VCaP (cell line): ENCODE results near the gene PUM2.

Source experiments
- H3K27ac ChIP-seq: fragments of 450-650 bp; 2 replicates; pipeline ENCODE4 v1.5.1; 2017
- TF ChIP-seq, protein P1 (sequence below): fragments of 450-650 bp; conservative IDR thresholded peaks from 2 replicates; pipeline ENCODE4 v1.5.1; 2017; ENCODE audit warnings: mild to moderate bottlenecking, moderate library complexity

Gene PUM2

DNA sequence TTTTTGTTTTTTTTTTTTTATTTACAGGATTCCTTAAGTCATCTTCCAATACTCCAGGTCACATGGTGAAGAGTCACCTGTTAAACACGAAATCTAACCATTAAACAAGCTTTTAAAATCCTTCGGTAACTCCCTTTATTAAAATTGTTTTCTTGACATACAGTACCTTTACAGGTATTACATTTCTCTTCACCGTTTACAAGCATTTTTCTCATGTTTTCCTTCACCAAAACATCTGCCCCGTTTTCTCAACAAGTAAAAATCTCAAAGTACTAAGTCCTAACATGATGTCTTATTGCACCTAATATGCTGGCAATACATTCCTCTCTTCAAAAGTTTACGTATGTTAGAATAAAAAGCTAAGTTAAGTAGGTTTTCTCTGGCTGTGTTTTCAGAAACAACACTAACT, 1.1 kb downstream of the PUM2 start:
- TF ChIP-seq, protein P1, sequence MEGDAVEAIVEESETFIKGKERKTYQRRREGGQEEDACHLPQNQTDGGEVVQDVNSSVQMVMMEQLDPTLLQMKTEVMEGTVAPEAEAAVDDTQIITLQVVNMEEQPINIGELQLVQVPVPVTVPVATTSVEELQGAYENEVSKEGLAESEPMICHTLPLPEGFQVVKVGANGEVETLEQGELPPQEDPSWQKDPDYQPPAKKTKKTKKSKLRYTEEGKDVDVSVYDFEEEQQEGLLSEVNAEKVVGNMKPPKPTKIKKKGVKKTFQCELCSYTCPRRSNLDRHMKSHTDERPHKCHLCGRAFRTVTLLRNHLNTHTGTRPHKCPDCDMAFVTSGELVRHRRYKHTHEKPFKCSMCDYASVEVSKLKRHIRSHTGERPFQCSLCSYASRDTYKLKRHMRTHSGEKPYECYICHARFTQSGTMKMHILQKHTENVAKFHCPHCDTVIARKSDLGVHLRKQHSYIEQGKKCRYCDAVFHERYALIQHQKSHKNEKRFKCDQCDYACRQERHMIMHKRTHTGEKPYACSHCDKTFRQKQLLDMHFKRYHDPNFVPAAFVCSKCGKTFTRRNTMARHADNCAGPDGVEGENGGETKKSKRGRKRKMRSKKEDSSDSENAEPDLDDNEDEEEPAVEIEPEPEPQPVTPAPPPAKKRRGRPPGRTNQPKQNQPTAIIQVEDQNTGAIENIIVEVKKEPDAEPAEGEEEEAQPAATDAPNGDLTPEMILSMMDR = no peak
- H3K27ac ChIP-seq = peak overlapping the region; percentile 100

DNA sequence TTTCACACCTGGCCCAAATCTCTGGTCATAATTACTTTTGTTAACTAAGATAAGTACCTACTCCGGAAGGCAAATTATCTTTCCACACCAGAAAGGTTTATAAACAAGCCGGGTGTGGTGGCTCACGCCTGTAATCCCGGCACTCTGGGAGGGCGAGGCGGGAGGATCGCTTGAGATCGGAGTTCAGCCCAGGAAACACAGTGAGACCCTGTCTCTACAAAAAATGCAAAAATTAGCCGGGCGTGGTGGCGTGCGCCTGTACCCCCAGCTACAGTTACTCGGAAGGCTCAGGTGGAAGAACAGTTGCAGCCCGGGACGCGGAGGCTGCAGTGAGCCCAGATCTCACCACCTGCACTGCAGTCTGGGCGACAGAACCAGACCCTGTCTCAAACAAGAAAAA, 2.1 kb downstream of the PUM2 start:
- TF ChIP-seq, protein P1 = no peak
- H3K27ac ChIP-seq = peak overlapping the region; percentile 100

DNA sequence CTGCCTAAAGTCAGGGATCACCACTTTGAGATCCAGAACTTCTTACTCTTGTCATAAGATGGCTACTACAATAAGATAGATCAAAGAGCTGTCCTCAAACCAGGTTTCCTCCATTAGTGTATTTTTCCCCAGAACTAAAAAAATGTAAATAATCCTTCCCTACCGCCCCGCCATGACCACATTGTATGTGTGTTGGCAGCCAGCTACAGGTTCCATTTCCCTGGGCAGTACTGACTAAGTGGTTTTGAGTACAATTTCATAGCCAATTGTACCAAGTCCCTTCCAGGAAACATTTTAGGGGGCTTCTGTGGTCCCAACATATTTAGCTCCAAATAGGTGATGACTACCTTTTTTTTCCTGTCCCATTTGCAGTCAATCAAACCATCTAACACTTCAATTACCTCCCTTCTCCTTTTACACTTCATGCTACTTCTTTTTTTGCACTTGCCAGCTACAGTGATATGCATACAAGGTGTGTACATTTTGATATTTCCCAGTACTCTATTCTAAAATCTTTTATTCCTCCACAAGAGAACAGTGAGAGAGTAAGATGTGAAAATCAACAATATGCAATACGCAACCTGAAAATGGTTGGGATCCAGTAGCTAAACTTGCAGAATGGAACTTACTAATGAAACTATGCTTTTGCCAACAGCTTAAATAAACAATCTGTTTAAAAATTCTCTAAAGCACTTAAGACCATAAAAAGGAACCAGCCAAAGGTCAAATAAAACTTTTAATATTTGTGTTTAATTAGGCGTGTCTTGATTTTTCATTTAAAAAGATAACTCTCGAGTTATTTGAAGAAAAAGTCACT, 3.9 kb downstream of the PUM2 start:
- TF ChIP-seq, protein P1 = no peak
- peak overlapping the region; percentile 100 for H3K27ac ChIP-seq

DNA sequence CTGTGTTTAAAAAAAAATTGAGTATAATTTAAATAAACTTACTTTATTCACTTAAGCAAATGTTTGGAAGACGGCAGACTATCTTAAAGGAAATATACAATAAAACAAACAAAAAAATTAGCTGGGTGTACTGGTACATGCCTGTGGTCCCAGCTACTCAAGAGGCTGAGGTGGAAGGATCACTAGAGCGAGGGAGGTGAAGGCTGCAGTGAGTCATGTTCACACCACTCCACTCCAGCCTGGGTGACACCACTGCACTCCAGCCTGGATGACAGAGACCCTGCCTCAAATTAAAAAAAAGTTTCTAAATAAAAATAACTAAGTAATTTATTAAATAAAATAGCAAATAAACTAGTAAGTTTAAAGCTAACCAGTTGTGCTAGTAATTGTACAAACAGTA, 7.5 kb downstream of the PUM2 start:
- TF ChIP-seq, protein P1 = no peak
- H3K27ac ChIP-seq = no peak overlapping the region

DNA sequence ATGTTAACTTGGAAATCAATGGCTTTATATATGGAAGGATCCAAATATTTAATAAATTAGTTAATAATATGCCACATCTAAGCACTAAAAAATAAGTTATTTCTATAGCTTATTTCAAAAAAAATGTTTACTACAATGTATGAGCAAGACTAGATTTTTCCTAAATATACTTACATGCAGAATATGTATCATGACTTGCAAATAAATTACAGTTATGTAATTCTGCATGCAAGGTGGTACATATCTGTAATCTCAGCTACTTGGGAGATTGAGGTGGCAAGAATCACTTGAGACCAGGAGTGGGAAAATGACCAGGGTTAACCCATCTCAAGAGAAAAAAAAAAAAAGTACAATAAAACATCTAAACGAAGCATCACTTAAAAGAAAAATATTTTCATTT, 11.6 kb downstream of the PUM2 start:
- TF ChIP-seq, protein P1 = no peak

DNA sequence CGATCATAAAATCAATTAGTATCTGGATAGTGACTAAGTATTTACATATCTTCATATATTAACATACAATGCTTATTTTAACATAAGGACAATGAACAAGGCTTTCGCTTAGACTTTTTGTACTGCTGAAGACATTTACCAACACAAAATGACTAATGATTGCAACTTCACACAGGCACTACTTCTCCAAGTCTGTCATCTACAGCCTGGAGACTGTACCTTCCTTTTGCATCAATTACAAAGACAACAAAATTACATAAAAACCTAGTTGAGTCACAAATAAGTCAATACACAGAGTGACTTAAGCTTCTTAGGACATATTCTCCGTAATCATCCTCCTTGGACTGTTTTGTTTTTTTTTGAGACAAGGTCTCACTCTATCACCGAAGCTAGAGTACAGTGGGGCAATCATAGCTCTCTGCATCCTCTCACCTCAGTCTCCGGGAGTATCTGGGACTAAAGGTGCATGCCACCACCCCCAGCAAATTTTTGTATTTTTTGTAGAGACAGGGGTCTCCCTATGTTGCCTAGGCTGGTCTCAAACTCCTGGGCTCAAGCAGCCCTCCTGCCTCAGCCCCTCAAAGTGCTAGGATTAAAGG, 15.9 kb downstream of the PUM2 start:
- TF ChIP-seq, protein P1 = no peak
- H3K27ac ChIP-seq = no peak overlapping the region

More for the DNA sequence above, 11.6 kb downstream of the PUM2 start:
- H3K27ac ChIP-seq = no peak overlapping the region

DNA sequence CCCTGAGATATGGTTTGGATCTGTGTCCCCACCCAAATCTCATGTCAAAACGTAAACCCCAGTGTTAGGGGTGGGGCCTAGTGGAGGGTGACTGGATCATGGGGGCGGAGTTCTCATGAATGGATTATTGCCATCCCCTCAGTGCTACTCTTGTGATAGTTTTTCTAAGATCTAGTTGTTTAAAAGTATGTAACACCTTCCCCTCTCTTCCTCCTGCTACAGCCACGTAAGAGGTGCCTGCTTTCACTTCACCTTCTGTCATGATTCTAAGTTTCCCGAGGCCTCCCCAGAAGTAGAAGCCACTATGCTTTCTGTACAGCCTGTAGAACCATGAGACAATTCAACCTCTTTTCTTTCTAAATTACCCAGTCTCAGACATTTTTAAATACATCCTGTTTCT, 16.9 kb downstream of the PUM2 start:
- no peak overlapping the region for H3K27ac ChIP-seq
- TF ChIP-seq, protein P1 = no peak
